GM21529 (cell line): ENCODE results near the gene NGF.

ENCODE experiments used
- ATAC-seq: cut with Tn5 transposase; IDR thresholded peaks from one replicate; pipeline ENCODE4 v1.9.1; 2021; ENCODE audit not compliant: unreplicated experiment

Gene NGF

GRCh38 chr1:115337276-115337632 is 795 bp downstream of the NGF start:
- no peak for ATAC-seq

- ATAC-seq: no peak
These were observed 1.3 kb downstream of the NGF start for GRCh38 chr1:115336741-115337140.

DNA sequence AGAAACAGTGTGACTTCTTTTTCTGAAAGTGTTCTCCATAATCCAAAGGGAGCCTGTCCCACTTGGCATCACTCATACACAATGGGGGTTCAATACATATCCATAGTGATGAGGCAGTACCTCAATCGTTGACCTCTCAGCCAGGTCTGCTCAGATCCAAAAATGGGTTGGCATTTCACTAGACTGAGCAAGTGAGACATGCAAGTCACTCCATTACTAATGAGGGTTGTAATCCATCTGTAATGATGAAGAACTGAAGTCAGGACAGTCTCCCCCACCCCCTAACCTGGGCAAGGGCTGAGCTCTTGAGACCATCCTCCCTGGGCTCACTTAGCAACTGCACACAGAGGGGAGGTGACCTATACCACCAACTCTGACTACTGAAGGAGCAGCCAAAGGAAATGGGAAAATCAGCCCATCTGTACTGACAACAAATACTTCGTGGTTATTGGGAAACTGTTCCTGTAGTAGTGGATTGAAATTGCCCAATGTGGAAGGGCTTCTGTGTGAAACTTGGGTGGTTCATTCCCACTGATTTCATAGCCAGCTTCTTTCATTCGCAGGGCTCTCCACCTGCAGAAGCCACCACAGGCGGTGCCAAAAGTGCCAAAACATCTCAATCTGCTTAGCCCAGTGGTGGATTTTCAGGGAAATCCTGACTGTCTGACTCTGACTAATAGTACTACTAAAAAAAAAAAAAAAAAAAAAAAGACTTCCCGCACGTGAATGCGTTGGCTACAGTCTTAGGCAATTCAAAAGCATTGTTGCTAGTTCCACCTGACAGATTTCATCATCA is 5.0 kb downstream of the NGF start:
- ATAC-seq: no peak

DNA sequence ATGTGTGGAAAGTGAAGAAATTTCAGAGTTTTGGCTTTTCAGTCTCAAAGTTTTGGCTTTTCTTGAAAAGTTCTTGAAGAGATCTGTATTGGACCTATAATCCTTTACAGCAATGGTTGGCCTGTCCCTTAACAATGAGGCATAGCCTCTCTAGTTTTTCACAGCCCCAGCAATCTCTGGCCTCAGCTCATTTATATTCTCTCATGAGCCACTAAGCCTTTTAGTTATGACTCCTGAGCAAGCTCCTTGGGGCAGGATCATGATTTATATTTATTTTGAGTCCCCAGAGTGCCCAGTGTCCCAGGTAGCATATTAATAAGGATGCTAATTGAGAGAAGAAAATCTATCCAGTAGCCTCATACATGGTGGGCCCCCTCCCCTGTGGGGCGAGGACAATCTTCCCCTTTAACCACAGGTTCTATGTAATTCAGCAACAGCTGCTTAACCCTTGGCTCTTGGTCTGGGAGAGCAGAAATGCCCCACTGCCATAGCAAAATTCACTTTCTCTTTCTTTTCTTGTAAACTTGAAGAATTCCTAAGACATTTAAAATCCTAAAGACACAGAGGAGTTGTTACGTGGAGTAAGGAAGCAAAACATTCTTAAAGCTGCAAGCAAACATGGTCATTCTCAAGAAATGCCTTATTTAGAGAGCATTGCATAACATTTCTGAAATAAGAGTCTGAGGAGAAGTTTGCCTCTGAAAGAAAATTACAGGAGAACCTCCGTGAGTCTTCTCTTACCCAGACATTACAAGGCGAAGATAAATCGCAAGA is 6.3 kb downstream of the NGF start:
- no peak for ATAC-seq

GRCh38 chr1:115330480-115331013 is 7.5 kb downstream of the NGF start:
- no peak for ATAC-seq

GRCh38 chr1:115329965-115330364 is 8.1 kb downstream of the NGF start:
- no peak for ATAC-seq

GRCh38 chr1:115327270-115327669 is 10.8 kb downstream of the NGF start:
- ATAC-seq: no peak

DNA sequence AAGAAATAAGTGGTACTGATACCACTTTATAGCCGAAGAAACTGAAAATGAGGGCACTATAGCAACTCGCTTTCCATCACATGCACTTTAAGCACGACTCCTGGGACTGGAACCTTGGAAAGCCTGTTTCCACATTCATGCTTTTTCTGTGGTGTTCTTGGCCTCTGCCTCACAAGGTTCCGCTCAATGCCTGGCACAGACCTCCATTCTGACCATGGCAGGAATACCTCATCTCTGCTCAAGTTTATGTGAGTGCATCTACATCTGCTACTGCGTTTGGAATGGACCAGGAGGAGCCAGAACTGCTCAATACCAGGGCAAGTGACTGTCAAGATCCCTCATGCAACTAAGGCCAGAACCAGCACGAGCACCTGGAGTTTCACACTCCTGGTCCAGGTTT is 11.6 kb downstream of the NGF start:
- no peak for ATAC-seq

DNA sequence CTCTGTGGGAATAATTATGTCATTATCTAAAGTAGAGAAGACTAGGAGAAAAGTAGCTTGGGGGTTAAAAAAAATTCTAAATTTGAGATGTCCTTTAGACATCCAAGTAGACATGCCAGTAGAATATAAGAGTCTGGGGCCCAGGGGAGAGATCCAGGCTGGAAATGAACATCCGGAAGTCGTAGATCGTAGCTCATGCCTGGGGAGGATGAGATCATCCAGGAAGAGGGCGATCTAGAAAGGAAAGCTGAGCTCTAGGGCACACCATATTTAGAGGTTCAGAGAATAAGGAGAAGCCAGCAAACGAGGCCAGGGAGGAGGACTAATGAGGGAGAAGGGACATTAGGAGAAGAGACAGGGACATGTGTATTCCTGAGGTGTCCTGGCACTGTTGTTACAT is 12.2 kb downstream of the NGF start:
- no peak for ATAC-seq

GRCh38 chr1:115324649-115325420 is 13.2 kb downstream of the NGF start:
- ATAC-seq: no peak

- no peak for ATAC-seq
These were observed 14.6 kb downstream of the NGF start for GRCh38 chr1:115323366-115324004.

GRCh38 chr1:115322631-115323030 is 15.4 kb downstream of the NGF start:
- no peak for ATAC-seq

DNA sequence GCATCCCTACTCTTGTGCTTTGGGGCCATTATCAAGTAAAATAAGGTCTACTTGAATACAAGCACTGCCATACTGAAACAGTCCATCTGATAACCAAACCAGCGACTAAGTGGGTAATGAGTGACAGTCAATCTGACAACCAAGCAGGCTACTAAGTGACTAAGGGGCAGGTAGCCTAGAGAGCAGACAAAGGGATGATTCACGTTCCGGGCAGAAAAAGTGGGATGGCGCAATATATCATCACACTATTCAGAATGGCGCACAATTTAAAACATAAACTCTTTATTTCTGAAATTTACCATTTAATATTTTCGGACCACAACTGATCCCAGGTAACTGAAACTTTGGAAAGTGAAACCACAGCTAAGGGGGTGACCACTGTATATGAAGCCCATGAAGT is 17.7 kb downstream of the NGF start:
- ATAC-seq: no peak

- no peak for ATAC-seq
These were observed 18.3 kb downstream of the NGF start for GRCh38 chr1:115319706-115320105.

DNA sequence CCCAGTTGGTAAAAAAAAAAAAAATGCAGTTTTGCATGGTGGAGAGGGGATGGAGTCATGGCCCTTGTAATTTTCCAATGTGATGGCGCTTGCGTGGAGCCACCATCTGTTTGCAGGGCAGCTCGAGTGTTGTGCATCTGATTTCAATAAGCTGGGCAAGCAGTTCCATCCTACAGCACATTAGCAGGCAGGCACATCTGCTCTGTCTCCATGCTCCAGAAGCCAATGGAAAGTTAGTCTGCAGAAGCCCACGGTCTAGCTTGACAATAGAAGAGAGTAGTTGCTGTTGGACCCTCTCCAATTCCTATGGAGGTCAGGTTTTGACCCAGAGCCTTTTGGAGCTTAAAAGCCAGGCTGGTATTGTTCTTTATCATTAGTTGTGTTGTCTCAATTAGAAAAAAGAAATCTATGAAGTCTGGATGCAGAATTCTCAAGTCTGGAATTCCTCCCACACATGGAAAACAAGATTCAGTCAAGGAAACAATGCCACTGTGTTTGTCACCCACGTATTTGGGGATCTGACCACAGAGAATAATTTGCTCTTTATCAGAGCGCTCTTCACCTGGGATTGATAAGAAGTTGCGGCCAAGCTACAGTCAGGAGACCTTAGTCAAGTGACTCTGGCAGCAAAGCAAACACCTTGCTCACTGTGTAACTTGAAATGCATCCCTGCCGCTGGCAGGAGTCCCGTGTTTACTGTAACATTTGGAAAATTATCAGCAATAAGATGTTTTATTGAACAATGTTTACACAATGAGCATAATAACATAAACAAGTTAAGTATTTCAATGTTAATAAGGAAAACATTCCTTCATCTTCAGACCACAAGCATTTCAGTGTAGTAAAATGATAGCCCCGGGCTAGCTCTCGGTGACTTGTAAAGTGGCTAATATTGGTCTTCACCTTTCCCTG is 20.7 kb downstream of the NGF start:
- ATAC-seq: no peak

- ATAC-seq: no peak
These were observed 23.3 kb downstream of the NGF start for GRCh38 chr1:115314765-115315164.

- ATAC-seq: no peak
These were observed 24.0 kb downstream of the NGF start for GRCh38 chr1:115314092-115314491.

- no peak for ATAC-seq
These were observed 24.9 kb downstream of the NGF start for GRCh38 chr1:115313182-115313581.

- no peak for ATAC-seq
These were observed 25.3 kb downstream of the NGF start for GRCh38 chr1:115312742-115313141.

- ATAC-seq: no peak
These were observed 26.5 kb downstream of the NGF start for GRCh38 chr1:115311474-115311989.
